ENCODE results near the gene CCT4.
"Not testable (repeated sequence)": the region's sequence is repeated elsewhere in the genome, so short reads cannot be mapped to it uniquely, and the experiment has no call there.

CCT4 gene

GRCh38 chr2:61888267-61889055 lies at the start of gene CCT4:
TSS of gene CCT4 (minus strand) at chr2:61888656. CDS start at chr2:61888507, 149 bp downstream.
- no peak for FAIRE-seq

- no peak for FAIRE-seq
Observed at GRCh38 chr2:61937886-61938285, 49.4 kb upstream of the CCT4 start.

GRCh38 chr2:61937098-61937497 lies 48.6 kb upstream of the CCT4 start:
- FAIRE-seq = no peak

GRCh38 chr2:61928826-61929461 lies 40.5 kb upstream of the CCT4 start:
- FAIRE-seq = no peak

GRCh38 chr2:61926531-61927477 lies 38.3 kb upstream of the CCT4 start:
- no peak for FAIRE-seq

GRCh38 chr2:61924895-61925663 lies 36.6 kb upstream of the CCT4 start:
- no peak for FAIRE-seq

GRCh38 chr2:61922714-61923113 lies 34.3 kb upstream of the CCT4 start:
- no peak for FAIRE-seq

GRCh38 chr2:61920548-61920947 lies 32.1 kb upstream of the CCT4 start:
- FAIRE-seq = no peak

GRCh38 chr2:61914794-61915193 lies 26.3 kb upstream of the CCT4 start:
- not testable (repeated sequence) for FAIRE-seq

GRCh38 chr2:61911510-61911909 lies 23.1 kb upstream of the CCT4 start:
- FAIRE-seq = no peak

GRCh38 chr2:61910603-61911002 lies 22.1 kb upstream of the CCT4 start:
- no peak for FAIRE-seq

- no peak for FAIRE-seq
Observed at GRCh38 chr2:61909116-61909515, 20.7 kb upstream of the CCT4 start.

GRCh38 chr2:61906186-61906470 lies 17.7 kb upstream of the CCT4 start:
- FAIRE-seq = no peak

GRCh38 chr2:61905372-61906185 lies 17.1 kb upstream of the CCT4 start, which contains the start of gene COMMD1:
TSS of gene COMMD1 (plus strand) at chr2:61905674. CDS start at chr2:61905679, 5 bp downstream.
- no peak for FAIRE-seq

GRCh38 chr2:61900281-61900680 lies 11.8 kb upstream of the CCT4 start:
- no peak for FAIRE-seq

GRCh38 chr2:61898810-61899209 lies 10.4 kb upstream of the CCT4 start:
- FAIRE-seq = no peak

GRCh38 chr2:61887717-61888266 lies 664 bp downstream of the CCT4 start:
- FAIRE-seq = no peak

GRCh38 chr2:61885896-61886603 lies 2.4 kb downstream of the CCT4 start:
- no peak for FAIRE-seq

GRCh38 chr2:61882850-61883249 lies 5.6 kb downstream of the CCT4 start:
- FAIRE-seq = no peak

- FAIRE-seq = not testable (repeated sequence)
Observed at GRCh38 chr2:61879351-61879750, 9.1 kb downstream of the CCT4 start.

GRCh38 chr2:61878761-61879160 lies 9.7 kb downstream of the CCT4 start:
- no peak for FAIRE-seq

All from endometrium (tissue), 2 donors.